DND-41 (cell line): ENCODE results near the gene KCNJ1.

Experiments
- ATAC-seq: fragments of 200-7000 bp; cut with Tn5 transposase; 3 replicates; pipeline ENCODE4 v1.9.1; 2021; ENCODE audit warnings: low read depth; ENCODE audit not compliant: insufficient read depth
- DNase-seq: peaks from one replicate; pipeline ENCODE4 v3.0.0-alpha.2; 2020
- H2AFZ ChIP-seq: 2 replicates; pipeline ENCODE4 v1.6.0; 2012; ENCODE audit warnings: low read depth, low read length
- H3K27ac ChIP-seq: 2 replicates; pipeline ENCODE4 v1.5.1; 2012; ENCODE audit warnings: low read length, inconsistent platforms
- H3K27me3 ChIP-seq: fragments of 200-600 bp; sonication (generic); 2 replicates; pipeline ENCODE4 v1.6.0; 2012; ENCODE audit warnings: low read length, mild to moderate bottlenecking, inconsistent platforms; ENCODE audit not compliant: insufficient read depth, poor library complexity
- H3K36me3 ChIP-seq: 2 replicates; pipeline ENCODE4 v1.5.1; 2012; ENCODE audit warnings: low read length, inconsistent platforms; ENCODE audit not compliant: insufficient read depth
- H3K4me1 ChIP-seq: 2 replicates; pipeline ENCODE4 v1.5.1; 2012; ENCODE audit warnings: mild to moderate bottlenecking, low read length; ENCODE audit not compliant: insufficient read depth
- H3K4me2 ChIP-seq: 2 replicates; pipeline ENCODE4 v1.6.0; 2012; ENCODE audit warnings: mild to moderate bottlenecking, moderate library complexity, low read length, inconsistent platforms; ENCODE audit not compliant: insufficient read depth
- H3K4me3 ChIP-seq, 2 experiments: fragments of 200-600 bp in 1 of 2; shearing (Covaris generic) in 1 of 2; 2 replicates each; pipeline ENCODE4 v1.5.1; 2012 to 2016; ENCODE audit warnings: inconsistent platforms in 2 of 2, low read length in 2 of 2, mild to moderate bottlenecking in 2 of 2, low read depth in 1 of 2, moderate library complexity in 1 of 2
- H3K79me2 ChIP-seq: 2 replicates; pipeline ENCODE4 v1.6.0; 2012; ENCODE audit warnings: low read length, inconsistent platforms; ENCODE audit not compliant: insufficient read depth
- H3K9ac ChIP-seq: 2 replicates; pipeline ENCODE4 v1.6.0; 2012; ENCODE audit warnings: low read depth, mild to moderate bottlenecking, inconsistent platforms, low read length, moderate library complexity
- H3K9me3 ChIP-seq: 2 replicates; pipeline ENCODE4 v1.5.1; 2012; ENCODE audit warnings: low read length, moderate library complexity, mild to moderate bottlenecking, inconsistent platforms; ENCODE audit not compliant: insufficient read depth, severe bottlenecking
- H4K20me1 ChIP-seq: 2 replicates; pipeline ENCODE4 v1.6.0; 2012; ENCODE audit warnings: low read length; ENCODE audit not compliant: insufficient read depth
- CTCF ChIP-seq: IDR thresholded peaks from 2 replicates; pipeline ENCODE4 v1.5.1; 2012; ENCODE audit warnings: borderline replicate concordance, low read length, moderate library complexity, mild to moderate bottlenecking; ENCODE audit not compliant: poor library complexity, severe bottlenecking; ENCODE audit errors: extremely low read depth
- EZH2 ChIP-seq: IDR thresholded peaks from 3 replicates; pipeline ENCODE4 v1.6.1; 2012; ENCODE audit warnings: borderline replicate concordance, low read depth, mild to moderate bottlenecking, moderate library complexity, low read length, inconsistent platforms; ENCODE audit not compliant: severe bottlenecking

Gene KCNJ1

GRCh38 chr11:128893578-128894285, 26.6 kb upstream of the KCNJ1 start:
- TF ChIP-seq EZH2 = no peak
- TF ChIP-seq CTCF = no peak
- DNase-seq (no peak), ATAC-seq (no peak)
- H2AFZ ChIP-seq = no peak overlapping the region
- no peak overlapping the region for H3K4me2 ChIP-seq
- no peaks in the 10 kb centered on the region for H3K79me2 ChIP-seq
- H3K4me1 ChIP-seq = no peaks in the 10 kb centered on the region
- no peak overlapping the region for H3K9ac ChIP-seq
- no peaks in the 10 kb centered on the region for H3K36me3 ChIP-seq
- no peak overlapping the region for H3K27ac ChIP-seq
- no peak overlapping the region for H3K4me3 ChIP-seq
- H3K9me3 ChIP-seq = no peaks in the 10 kb centered on the region
- H3K27me3 ChIP-seq = no peaks in the 10 kb centered on the region
- H4K20me1 ChIP-seq = no peaks in the 10 kb centered on the region

- Histone ChIP-seq H3K9me3 (no peaks in the 10 kb centered on the region), H3K4me2 (no peak overlapping the region), H2AFZ (no peak overlapping the region), H3K4me3 (no peak overlapping the region), H3K27ac (no peak overlapping the region), H4K20me1 (no peaks in the 10 kb centered on the region), H3K36me3 (no peaks in the 10 kb centered on the region), H3K79me2 (no peaks in the 10 kb centered on the region), H3K27me3 (no peaks in the 10 kb centered on the region), H3K4me1 (no peaks in the 10 kb centered on the region), H3K9ac (no peak overlapping the region)
- TF ChIP-seq CTCF (no peak), EZH2 (no peak)
- no peak for DNase-seq
- no peak for ATAC-seq
Observed at GRCh38 chr11:128892866-128893565, 25.9 kb upstream of the KCNJ1 start.

GRCh38 chr11:128891913-128892398, 24.9 kb upstream of the KCNJ1 start:
- Histone ChIP-seq H3K79me2 (no peaks in the 10 kb centered on the region), H3K4me2 (no peak overlapping the region), H3K4me1 (no peaks in the 10 kb centered on the region), H3K36me3 (no peaks in the 10 kb centered on the region), H3K9me3 (no peaks in the 10 kb centered on the region), H3K4me3 (no peak overlapping the region), H4K20me1 (no peaks in the 10 kb centered on the region), H3K27ac (no peak overlapping the region), H2AFZ (no peak overlapping the region), H3K9ac (no peak overlapping the region), H3K27me3 (no peaks in the 10 kb centered on the region)
- TF ChIP-seq CTCF (no peak), EZH2 (no peak)
- no peak for DNase-seq
- ATAC-seq = no peak
